GM12875 (cell line): ENCODE data around the gene GGTA1.
"Not testable (repeated sequence)": the region's sequence is repeated elsewhere in the genome, so short reads cannot be mapped to it uniquely, and the experiment has no call there.

Experiments used
- H3K4me3 ChIP-seq: one replicate; pipeline ENCODE4 v1.5.1; 2011; ENCODE audit warnings: low read depth, low read length, control low read depth
- TF ChIP-seq, protein P1 (sequence below): IDR thresholded peaks from 2 replicates; pipeline ENCODE4 v1.5.1; 2011; ENCODE audit warnings: low read depth, mild to moderate bottlenecking, control low read depth, inconsistent platforms, low read length, moderate library complexity, borderline replicate concordance; ENCODE audit not compliant: insufficient read depth

Gene GGTA1

DNA sequence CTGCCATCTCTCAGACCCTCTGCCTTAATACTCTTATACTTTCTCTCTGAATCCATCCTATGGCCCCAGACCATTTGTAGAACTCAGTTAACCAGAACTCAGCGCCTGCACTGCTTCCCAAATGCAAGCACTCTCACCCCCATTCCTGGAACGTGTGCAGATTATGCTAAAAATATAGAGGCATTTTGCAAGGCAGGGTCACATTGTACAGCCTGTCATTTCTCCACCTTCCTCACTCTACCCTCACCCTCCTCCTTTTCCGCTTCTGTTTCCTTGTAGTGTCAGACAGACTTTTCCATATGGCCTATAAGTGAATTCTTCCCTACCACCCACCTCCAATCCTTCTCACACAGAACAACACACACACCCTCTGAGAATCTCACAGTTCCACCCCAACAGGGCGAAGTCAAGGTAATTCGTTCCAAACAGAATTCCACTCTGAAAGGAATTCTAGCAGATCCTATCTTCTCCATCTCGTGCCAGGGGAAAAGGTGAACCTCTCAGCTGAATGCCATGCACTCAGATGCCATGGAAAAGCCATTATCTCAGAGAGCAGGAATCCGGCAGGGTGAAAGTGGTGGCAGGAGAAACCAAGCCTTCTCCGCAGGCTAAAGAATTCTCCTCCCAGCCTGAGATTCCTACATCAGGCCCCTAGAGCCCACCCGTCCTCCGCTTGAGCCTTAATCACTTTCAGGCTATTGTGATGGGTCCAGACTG lies 25.3 kb downstream of the GGTA1 start:
- H3K4me3 ChIP-seq: no peak overlapping the region
- TF ChIP-seq, protein P1, sequence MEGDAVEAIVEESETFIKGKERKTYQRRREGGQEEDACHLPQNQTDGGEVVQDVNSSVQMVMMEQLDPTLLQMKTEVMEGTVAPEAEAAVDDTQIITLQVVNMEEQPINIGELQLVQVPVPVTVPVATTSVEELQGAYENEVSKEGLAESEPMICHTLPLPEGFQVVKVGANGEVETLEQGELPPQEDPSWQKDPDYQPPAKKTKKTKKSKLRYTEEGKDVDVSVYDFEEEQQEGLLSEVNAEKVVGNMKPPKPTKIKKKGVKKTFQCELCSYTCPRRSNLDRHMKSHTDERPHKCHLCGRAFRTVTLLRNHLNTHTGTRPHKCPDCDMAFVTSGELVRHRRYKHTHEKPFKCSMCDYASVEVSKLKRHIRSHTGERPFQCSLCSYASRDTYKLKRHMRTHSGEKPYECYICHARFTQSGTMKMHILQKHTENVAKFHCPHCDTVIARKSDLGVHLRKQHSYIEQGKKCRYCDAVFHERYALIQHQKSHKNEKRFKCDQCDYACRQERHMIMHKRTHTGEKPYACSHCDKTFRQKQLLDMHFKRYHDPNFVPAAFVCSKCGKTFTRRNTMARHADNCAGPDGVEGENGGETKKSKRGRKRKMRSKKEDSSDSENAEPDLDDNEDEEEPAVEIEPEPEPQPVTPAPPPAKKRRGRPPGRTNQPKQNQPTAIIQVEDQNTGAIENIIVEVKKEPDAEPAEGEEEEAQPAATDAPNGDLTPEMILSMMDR: no peak

DNA sequence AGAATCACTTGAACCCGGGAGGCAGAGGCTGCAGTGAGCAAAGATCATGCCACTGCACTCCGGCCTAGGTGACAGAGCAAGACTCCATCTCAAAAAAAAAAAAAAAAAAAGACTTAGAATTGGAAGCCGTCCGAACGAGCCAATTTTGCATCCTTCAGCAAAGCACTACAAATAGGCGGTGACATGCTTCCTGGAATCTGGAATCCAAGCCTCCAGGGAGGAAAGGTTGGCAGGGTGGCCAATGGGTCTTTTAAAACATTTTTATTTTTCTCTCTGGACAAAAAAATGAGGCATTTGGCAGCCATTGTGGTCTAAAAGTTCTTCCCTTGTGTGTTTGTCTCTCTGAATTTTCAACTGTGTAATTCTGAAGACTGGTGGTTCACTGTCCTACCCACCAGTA lies 26.4 kb downstream of the GGTA1 start:
- no peak overlapping the region for H3K4me3 ChIP-seq
- TF ChIP-seq, protein P1: no peak

DNA sequence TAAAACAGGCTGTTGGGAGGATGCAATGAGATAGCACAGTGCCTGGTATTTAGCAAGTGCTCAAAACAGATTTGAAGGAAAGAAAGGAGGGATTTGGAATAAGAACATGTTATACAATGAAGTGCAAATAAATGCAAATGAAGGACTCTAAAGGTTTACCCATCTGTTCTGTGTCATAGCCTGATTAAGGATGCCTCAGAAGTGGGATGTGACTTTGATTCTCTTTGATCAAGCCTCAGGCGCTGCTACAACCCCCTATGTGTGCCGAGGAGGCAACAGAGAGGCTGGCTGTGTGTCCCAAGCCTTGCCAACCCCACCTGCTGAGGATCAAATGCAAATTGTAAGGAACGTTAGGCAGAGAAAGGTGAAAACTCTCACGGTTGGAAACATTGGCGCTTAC lies 27.2 kb downstream of the GGTA1 start:
- TF ChIP-seq, protein P1: no peak

DNA sequence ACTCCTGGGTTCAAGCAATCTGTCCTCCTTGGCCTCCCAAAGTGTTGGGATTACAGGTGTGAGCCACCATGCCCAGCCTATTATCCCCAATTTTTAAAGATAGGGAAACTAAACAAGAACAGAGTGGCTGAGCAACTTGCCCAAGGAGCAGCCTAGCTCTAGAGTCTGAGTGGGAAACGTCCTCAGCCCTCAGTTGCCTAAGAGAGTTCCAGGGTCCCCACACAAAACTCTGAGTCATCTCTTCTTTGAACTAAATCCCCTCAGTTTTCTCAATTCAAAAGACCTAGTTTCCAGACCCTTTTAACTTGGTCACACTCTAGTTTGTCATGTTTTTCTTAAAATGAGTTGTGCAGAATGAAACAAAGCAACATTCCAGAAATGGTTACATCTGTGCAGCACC lies 33.5 kb downstream of the GGTA1 start:
- no peak overlapping the region for H3K4me3 ChIP-seq
- TF ChIP-seq, protein P1: no peak

More for the DNA sequence above, 27.2 kb downstream of the GGTA1 start:
- H3K4me3 ChIP-seq: no peak overlapping the region

DNA sequence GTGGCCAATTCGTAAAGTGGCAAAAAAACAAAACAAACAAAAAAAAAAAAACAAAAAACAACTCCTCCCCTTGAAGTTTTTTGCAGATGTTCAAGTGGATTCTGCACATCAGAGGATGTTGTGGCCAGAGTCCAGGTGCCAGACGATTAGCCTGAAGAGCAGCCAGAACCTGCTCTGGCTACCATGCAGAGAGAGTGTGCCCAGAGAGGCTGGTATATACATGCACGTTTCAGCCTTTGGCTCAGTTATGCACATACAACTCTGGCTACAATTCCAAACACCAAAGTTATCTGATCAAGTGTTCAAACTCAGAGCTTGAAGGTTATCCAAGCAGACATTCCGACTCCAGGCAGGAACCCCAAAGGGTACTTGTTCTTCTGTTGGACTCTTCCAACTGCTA lies 34.7 kb downstream of the GGTA1 start:
- TF ChIP-seq, protein P1: no peak

DNA sequence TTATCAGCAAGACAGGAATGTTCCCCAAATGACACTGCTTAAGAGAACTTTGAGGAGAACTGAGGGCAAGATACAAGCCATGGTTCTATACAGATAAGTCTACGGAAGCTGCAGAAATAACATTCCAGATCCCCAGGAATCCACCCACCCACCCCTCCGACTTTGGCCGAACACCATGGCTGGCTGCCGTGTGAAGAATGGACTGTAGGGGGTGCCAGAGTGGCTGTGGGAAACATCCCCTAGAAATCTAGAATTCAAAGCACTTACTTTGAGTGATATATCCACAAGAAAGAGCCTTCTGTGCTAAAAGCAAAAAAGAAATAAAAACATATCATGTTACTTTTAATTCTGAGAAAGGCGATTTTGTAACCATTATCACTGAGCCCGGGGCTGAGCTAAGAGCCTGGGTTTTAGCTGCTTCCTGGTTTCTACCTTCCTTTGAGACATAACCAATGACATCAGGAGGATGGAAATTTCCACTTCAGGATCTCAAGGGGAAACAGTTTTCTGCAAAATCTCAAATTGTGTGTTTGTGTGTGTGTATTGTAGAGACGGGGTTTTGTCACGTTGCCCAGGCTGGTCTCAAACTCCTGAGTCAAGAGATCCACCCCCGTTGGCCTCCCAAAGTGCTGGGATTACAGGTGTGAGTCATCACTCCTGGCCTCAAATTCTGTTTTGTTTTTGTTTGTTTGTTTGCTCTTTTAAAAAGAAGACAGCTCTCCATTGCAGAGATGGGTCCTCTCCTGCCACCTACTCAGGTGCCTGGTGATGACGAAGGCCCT lies 36.4 kb downstream of the GGTA1 start:
- no peak overlapping the region for H3K4me3 ChIP-seq
- TF ChIP-seq, protein P1: peak; percentile 75

More for the DNA sequence above, 34.7 kb downstream of the GGTA1 start:
- no peak overlapping the region for H3K4me3 ChIP-seq

DNA sequence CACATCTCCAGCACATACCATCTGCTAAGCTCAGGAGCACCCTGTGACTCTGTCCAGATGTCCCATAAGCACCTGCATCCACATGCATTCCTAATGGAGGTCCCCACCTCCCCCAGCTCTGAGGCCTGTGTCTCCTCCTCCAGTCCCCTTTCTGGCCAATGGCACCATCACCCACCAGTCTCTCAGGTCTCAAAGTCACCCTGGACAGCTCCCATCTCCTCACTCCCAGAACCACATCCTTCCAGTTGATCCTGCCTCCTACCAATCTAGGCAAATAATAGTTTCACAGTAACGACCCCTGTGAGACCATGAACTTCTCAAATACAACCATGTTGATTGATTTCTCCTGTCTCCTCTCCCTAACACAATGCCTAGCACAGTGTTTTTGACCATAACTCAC lies 40.1 kb downstream of the GGTA1 start:
- TF ChIP-seq, protein P1: no peak
- H3K4me3 ChIP-seq: no peak overlapping the region

DNA sequence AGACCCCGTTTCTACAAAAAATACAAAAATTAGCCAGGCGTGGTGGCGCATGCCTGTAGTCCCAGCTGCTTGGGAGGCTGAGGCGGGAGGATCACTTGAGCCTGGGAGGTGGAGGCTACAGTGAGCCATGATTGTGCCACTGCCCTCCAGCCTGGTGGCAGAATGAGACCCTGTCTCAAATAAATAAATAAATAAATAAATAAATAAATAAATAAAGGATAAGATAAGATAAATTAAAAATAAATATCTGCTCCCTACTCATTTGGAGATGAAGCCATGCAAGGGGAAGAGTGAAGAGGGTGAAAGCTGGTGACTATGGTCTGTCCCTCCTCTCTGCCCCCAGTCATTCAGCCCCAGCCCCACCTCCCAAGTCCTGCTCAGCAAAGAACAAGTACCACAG lies 41.2 kb downstream of the GGTA1 start:
- not testable (repeated sequence) for H3K4me3 ChIP-seq
